IMR-90 (cell line): ENCODE results near the gene TBC1D22A.

ENCODE experiments used
- CEBPB ChIP-seq: IDR thresholded peaks from 2 replicates; pipeline ENCODE4 v1.6.1; 2012; ENCODE audit warnings: low read depth, low read length, improper control_type of control experiment
- ELK1 ChIP-seq: fragments of 150-350 bp; IDR thresholded peaks from 2 replicates; pipeline ENCODE4 v1.6.1; 2016; ENCODE audit warnings: low read depth, mild to moderate bottlenecking, low read length, moderate library complexity, borderline replicate concordance
- MAFK ChIP-seq: IDR thresholded peaks from 2 replicates; pipeline ENCODE4 v1.6.1; 2012; ENCODE audit warnings: low read depth, low read length, improper control_type of control experiment
- POLR2A ChIP-seq: IDR thresholded peaks from 2 replicates; pipeline ENCODE4 v1.6.1; 2012; ENCODE audit warnings: mild to moderate bottlenecking, low read depth, low read length
- RAD21 ChIP-seq: IDR thresholded peaks from 2 replicates; pipeline ENCODE4 v1.6.1; 2012; ENCODE audit warnings: low read length, improper control_type of control experiment
- RCOR1 ChIP-seq: IDR thresholded peaks from 2 replicates; pipeline ENCODE4 v1.6.1; 2012; ENCODE audit warnings: mild to moderate bottlenecking, low read length, improper control_type of control experiment; ENCODE audit not compliant: insufficient replicate concordance
- RFX5 ChIP-seq: IDR thresholded peaks from 2 replicates; pipeline ENCODE4 v1.8.0; 2012; ENCODE audit warnings: low read depth, mild to moderate bottlenecking, low read length, moderate library complexity
- SMC3 ChIP-seq: fragments of 150-350 bp; IDR thresholded peaks from 2 replicates; pipeline ENCODE4 v1.6.1; 2016; ENCODE audit warnings: low read depth, mild to moderate bottlenecking, antibody characterized with exemption, low read length, moderate library complexity
- USF2 ChIP-seq: fragments of 150-350 bp; IDR thresholded peaks from 2 replicates; pipeline ENCODE4 v1.6.1; 2017; ENCODE audit warnings: mild to moderate bottlenecking, antibody characterized with exemption, low read length, low read depth
- TF ChIP-seq, protein P1 (sequence below): conservative IDR thresholded peaks from 2 replicates; pipeline ENCODE4 v1.5.1; 2012; ENCODE audit warnings: mild to moderate bottlenecking, low read depth, low read length, improper control_type of control experiment

- TF ChIP-seq, protein P1, sequence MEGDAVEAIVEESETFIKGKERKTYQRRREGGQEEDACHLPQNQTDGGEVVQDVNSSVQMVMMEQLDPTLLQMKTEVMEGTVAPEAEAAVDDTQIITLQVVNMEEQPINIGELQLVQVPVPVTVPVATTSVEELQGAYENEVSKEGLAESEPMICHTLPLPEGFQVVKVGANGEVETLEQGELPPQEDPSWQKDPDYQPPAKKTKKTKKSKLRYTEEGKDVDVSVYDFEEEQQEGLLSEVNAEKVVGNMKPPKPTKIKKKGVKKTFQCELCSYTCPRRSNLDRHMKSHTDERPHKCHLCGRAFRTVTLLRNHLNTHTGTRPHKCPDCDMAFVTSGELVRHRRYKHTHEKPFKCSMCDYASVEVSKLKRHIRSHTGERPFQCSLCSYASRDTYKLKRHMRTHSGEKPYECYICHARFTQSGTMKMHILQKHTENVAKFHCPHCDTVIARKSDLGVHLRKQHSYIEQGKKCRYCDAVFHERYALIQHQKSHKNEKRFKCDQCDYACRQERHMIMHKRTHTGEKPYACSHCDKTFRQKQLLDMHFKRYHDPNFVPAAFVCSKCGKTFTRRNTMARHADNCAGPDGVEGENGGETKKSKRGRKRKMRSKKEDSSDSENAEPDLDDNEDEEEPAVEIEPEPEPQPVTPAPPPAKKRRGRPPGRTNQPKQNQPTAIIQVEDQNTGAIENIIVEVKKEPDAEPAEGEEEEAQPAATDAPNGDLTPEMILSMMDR, result no peak
- TF ChIP-seq POLR2A (no peak), USF2 (no peak), RAD21 (no peak), RFX5 (no peak), CEBPB (no peak), ELK1 (no peak), RCOR1 (no peak), MAFK (peak; percentile 76), SMC3 (no peak)
These were observed 16.6 kb downstream of the TBC1D22A start for GRCh38 chr22:46779023-46779422.
